NCI-H2171 (cell line): ENCODE data around the gene TMEM168.
"Not testable (repeated sequence)": the region's sequence is repeated elsewhere in the genome, so short reads cannot be mapped to it uniquely, and the experiment has no call there.

Experiments used
- DNase-seq: peaks from one replicate; lab custom pipeline; 2025; lab: John Stamatoyannopoulos, UW

TMEM168 gene

GRCh38 chr7:112789817-112790585 is at the start of gene TMEM168:
TSS of gene TMEM168 (minus strand) at chr7:112790393. CDS start at chr7:112784825, 5,568 bp downstream.
- peak; percentile 85 for DNase-seq

- not testable (repeated sequence) for DNase-seq
These were observed 45.7 kb upstream of the TMEM168 start for GRCh38 chr7:112835928-112836327.

- DNase-seq = no peak
These were observed 42.9 kb upstream of the TMEM168 start for GRCh38 chr7:112833082-112833481.

- no peak for DNase-seq
These were observed 40.6 kb upstream of the TMEM168 start for GRCh38 chr7:112830769-112831168.

- DNase-seq = no peak
These were observed 38.5 kb upstream of the TMEM168 start for GRCh38 chr7:112828696-112829095.

GRCh38 chr7:112821345-112821744 is 31.2 kb upstream of the TMEM168 start:
- DNase-seq = no peak

GRCh38 chr7:112819536-112819935 is 29.3 kb upstream of the TMEM168 start:
- DNase-seq = no peak

GRCh38 chr7:112806156-112806555 is 16.0 kb upstream of the TMEM168 start:
- peak; percentile 38 for DNase-seq

- DNase-seq = no peak
These were observed 12.2 kb upstream of the TMEM168 start for GRCh38 chr7:112802406-112802805.

GRCh38 chr7:112800486-112800885 is 10.3 kb upstream of the TMEM168 start:
- DNase-seq = no peak

- DNase-seq = no peak
These were observed 9.4 kb upstream of the TMEM168 start for GRCh38 chr7:112799448-112800120.

GRCh38 chr7:112798274-112799159 is 8.3 kb upstream of the TMEM168 start:
- DNase-seq = no peak

GRCh38 chr7:112796552-112796951 is 6.4 kb upstream of the TMEM168 start:
- not testable (repeated sequence) for DNase-seq

GRCh38 chr7:112792441-112792840 is 2.2 kb upstream of the TMEM168 start:
- no peak for DNase-seq

GRCh38 chr7:112791465-112792168 is 1.4 kb upstream of the TMEM168 start:
- no peak for DNase-seq

- DNase-seq = no peak
These were observed 402 bp upstream of the TMEM168 start for GRCh38 chr7:112790586-112791003.

GRCh38 chr7:112789453-112789816 is 758 bp downstream of the TMEM168 start:
- no peak for DNase-seq

GRCh38 chr7:112788778-112789343 is 1.3 kb downstream of the TMEM168 start:
- DNase-seq = no peak

GRCh38 chr7:112784603-112785002 is 5.6 kb downstream of the TMEM168 start:
- no peak for DNase-seq

GRCh38 chr7:112782498-112782897 is 7.7 kb downstream of the TMEM168 start:
- DNase-seq = no peak

GRCh38 chr7:112781558-112781957 is 8.6 kb downstream of the TMEM168 start:
- DNase-seq = no peak
